ENCODE results near the gene RPTOR. TPM values are rescaled to one million over a fixed set of nuclear protein-coding genes. Genes with fewer than 3 reads are reported as not detected.
"Not testable (repeated sequence)": the region's sequence is repeated elsewhere in the genome, so short reads cannot be mapped to it uniquely, and the experiment has no call there.

RPTOR gene
- total RNA-seq, 1 donor from 2014 or later: 66.7 TPM

GRCh38 chr17:80624864-80625263, 80.2 kb downstream of the RPTOR start:
- no peak for DNase-seq (ENCODE audit: low spot score)
- intact Hi-C loops (cut with micrococcal nuclease): no loop called here
- H3K4me1 Mint-ChIP-seq (ENCODE audit: low read depth): peaks cover 28% of the 10 kb centered on the region
- H3K4me3 Mint-ChIP-seq: no peak overlapping the region
- H3K36me3 Mint-ChIP-seq (ENCODE audit: low read depth): peaks cover 21% of the 10 kb centered on the region
- no peaks in the 10 kb centered on the region for H3K27me3 Mint-ChIP-seq (ENCODE audit: insufficient read depth)
- no peaks in the 10 kb centered on the region for H3K9me3 Mint-ChIP-seq
- no peak overlapping the region for H3K27ac Mint-ChIP-seq

DNA sequence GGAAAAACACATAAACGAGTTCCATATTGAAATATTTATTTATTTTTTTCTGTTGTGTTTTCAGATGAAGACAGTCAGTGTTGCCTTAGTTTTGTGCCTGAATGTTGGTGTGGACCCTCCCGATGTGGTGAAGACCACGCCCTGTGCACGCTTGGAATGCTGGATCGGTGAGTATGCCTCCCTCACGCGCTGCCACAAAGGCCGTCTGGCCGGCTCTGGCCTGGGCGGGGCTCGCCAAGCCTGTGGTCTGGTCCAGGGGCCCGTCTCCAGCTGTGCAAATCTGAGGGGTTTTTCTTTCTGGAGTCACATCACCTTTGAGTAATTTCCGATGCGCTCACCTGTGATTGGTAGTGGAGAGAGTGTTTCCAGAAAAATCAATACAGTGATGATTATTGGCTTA, 81.0 kb downstream of the RPTOR start:
- H3K36me3 Mint-ChIP-seq (ENCODE audit: low read depth): peaks cover 21% of the 10 kb centered on the region
- H3K27me3 Mint-ChIP-seq (ENCODE audit: insufficient read depth): no peaks in the 10 kb centered on the region
- no peak for DNase-seq (ENCODE audit: low spot score)
- intact Hi-C loops (cut with micrococcal nuclease): no loop called here
- H3K9me3 Mint-ChIP-seq: no peaks in the 10 kb centered on the region
- H3K27ac Mint-ChIP-seq: no peak overlapping the region
- no peak overlapping the region for H3K4me3 Mint-ChIP-seq
- peaks cover 26% of the 10 kb centered on the region for H3K4me1 Mint-ChIP-seq (ENCODE audit: low read depth)

GRCh38 chr17:80628881-80629280, 84.2 kb downstream of the RPTOR start:
- H3K27me3 Mint-ChIP-seq (ENCODE audit: insufficient read depth); intact Hi-C loops (cut with micrococcal nuclease); H3K9me3 Mint-ChIP-seq; DNase-seq (ENCODE audit: low spot score); H3K4me3 Mint-ChIP-seq; H3K27ac Mint-ChIP-seq: not testable (repeated sequence)
- Mint-ChIP-seq H3K36me3 (ENCODE audit: low read depth) (peaks cover 17% of the 10 kb centered on the region), H3K4me1 (ENCODE audit: low read depth) (peaks cover 11% of the 10 kb centered on the region)

- no peaks in the 10 kb centered on the region for H3K27me3 Mint-ChIP-seq (ENCODE audit: insufficient read depth)
- DNase-seq (ENCODE audit: low spot score): no peak
- intact Hi-C loops (cut with micrococcal nuclease): loop anchor here (1.0 kb wide), 1 partner anchor 10 kb away; no protein-coding TSS in a partner anchor
- H3K9me3 Mint-ChIP-seq: no peaks in the 10 kb centered on the region
- H3K27ac Mint-ChIP-seq: no peak overlapping the region
- H3K4me3 Mint-ChIP-seq: no peak overlapping the region
- peaks cover 11% of the 10 kb centered on the region for H3K4me1 Mint-ChIP-seq (ENCODE audit: low read depth)
- peaks cover 17% of the 10 kb centered on the region for H3K36me3 Mint-ChIP-seq (ENCODE audit: low read depth)
These were observed 84.8 kb downstream of the RPTOR start for GRCh38 chr17:80629298-80630028.

DNA sequence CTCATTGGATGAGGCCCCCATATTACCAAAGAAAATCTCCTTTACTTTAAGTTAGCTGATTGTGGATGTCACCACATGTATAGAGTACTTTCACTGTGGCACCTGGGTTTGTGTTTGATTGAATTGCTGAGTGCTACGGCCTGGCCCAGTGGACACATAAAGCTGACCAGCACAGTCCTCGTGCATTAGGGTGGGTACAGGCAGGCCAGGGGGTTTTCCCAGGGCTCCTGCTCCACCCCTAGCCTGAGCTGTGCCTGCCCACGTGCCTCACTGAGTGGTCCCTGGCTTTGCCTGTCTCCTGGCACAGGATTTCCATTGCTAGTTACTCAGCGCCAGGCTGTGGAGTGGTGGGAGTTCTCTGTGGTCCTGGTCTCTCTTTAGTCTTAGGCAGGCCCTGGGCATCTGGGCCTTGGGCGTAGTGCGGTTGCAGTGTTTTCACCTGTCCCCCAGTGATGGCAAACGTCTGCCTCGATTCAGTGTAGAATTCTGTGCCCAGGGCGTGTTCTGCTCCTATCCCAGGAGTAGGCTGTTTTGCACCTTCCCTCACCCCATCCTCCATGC, 86.0 kb downstream of the RPTOR start:
- Mint-ChIP-seq H3K9me3 (no peaks in the 10 kb centered on the region), H3K36me3 (ENCODE audit: low read depth) (peaks cover 14% of the 10 kb centered on the region), H3K4me3 (no peak overlapping the region), H3K27ac (no peak overlapping the region), H3K27me3 (ENCODE audit: insufficient read depth) (no peaks in the 10 kb centered on the region), H3K4me1 (ENCODE audit: low read depth) (peaks cover 18% of the 10 kb centered on the region)
- DNase-seq (ENCODE audit: low spot score): no peak
- intact Hi-C loops (cut with micrococcal nuclease): loop anchor here (1.0 kb wide), 1 partner anchor 9 kb away; no protein-coding TSS in a partner anchor

DNA sequence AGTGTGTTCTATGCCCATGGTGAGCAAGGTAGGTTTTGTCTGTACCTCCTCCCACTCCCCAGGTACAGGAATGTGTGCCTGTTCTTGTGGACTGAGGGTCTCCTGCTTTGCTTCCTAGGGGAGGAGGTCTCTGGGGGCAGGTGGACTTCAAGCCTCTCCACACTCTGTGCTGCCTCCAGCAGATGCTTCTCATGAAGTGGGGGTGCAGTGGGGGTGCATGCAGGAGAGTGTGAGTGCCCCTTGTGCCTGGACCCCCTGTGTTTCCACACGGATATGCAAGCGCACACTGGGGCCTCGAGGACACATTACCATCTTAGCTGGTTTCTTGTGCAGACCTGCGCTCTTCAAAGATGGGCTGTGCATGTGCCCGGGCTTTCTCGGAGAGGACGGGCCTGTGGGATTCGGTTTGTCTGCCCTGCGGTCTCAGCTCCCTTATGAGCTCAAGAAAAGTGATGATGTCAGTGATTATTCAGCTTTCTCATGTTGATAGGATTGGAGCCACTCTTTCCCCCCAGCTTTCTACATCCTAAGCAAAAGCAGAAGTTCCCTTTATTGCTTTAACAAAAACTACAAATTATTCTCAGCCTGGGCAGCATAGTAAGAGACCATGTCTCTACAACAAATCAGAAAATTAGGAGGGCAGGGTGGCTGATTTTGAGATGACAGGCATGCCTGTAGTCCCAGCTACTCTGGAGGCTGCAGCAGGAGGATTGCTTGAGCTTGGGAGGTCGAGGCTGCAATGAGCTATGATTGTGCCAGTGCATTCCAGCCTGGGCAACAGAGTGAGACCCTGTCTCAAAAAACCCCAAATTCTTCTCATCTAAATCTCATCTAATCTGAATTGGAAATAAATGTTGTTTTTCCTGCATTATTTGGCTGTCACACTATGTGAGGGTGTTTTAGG, 86.8 kb downstream of the RPTOR start:
- Mint-ChIP-seq H3K36me3 (ENCODE audit: low read depth) (peaks cover 12% of the 10 kb centered on the region), H3K9me3 (no peaks in the 10 kb centered on the region), H3K4me3 (no peak overlapping the region), H3K27me3 (ENCODE audit: insufficient read depth) (no peaks in the 10 kb centered on the region), H3K27ac (no peak overlapping the region), H3K4me1 (ENCODE audit: low read depth) (peaks cover 22% of the 10 kb centered on the region)
- no peak for DNase-seq (ENCODE audit: low spot score)
- intact Hi-C loops (cut with micrococcal nuclease): no loop called here

GRCh38 chr17:80632046-80632581, 87.5 kb downstream of the RPTOR start:
- peaks cover 8% of the 10 kb centered on the region for H3K36me3 Mint-ChIP-seq (ENCODE audit: low read depth)
- intact Hi-C loops (cut with micrococcal nuclease): no loop called here

DNA sequence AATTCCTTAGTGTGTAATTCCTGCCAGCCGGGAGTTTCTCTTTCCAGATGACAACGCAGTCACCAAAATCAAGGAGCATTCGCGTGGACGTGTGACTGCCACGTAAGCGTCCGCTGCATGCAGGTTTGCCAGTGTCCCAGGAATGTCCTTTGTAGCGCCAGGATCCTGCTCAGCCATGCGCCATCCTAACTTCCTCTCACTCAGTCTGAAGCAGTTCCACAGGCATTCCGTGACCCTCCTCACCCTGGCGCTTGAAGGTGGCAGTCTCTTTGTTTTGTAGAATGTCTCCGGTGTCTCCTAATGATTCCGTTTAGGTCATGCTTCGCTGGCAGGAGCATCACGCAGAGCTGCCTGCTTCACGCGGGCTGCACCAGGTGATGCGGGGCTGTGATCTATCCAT, 88.6 kb downstream of the RPTOR start:
- intact Hi-C loops (cut with micrococcal nuclease): no loop called here
- Mint-ChIP-seq H3K4me1 (ENCODE audit: low read depth) (peaks cover 37% of the 10 kb centered on the region), H3K4me3 (no peak overlapping the region), H3K27me3 (ENCODE audit: insufficient read depth) (no peaks in the 10 kb centered on the region), H3K9me3 (no peaks in the 10 kb centered on the region), H3K36me3 (ENCODE audit: low read depth) (peaks cover 3% of the 10 kb centered on the region), H3K27ac (no peak overlapping the region)
- DNase-seq (ENCODE audit: low spot score): no peak

More at GRCh38 chr17:80632046-80632581, 87.5 kb downstream of the RPTOR start:
- Mint-ChIP-seq H3K27ac (no peak overlapping the region), H3K4me3 (no peak overlapping the region), H3K4me1 (ENCODE audit: low read depth) (peaks cover 28% of the 10 kb centered on the region), H3K27me3 (ENCODE audit: insufficient read depth) (no peaks in the 10 kb centered on the region), H3K9me3 (no peaks in the 10 kb centered on the region)
- no peak for DNase-seq (ENCODE audit: low spot score)

DNA sequence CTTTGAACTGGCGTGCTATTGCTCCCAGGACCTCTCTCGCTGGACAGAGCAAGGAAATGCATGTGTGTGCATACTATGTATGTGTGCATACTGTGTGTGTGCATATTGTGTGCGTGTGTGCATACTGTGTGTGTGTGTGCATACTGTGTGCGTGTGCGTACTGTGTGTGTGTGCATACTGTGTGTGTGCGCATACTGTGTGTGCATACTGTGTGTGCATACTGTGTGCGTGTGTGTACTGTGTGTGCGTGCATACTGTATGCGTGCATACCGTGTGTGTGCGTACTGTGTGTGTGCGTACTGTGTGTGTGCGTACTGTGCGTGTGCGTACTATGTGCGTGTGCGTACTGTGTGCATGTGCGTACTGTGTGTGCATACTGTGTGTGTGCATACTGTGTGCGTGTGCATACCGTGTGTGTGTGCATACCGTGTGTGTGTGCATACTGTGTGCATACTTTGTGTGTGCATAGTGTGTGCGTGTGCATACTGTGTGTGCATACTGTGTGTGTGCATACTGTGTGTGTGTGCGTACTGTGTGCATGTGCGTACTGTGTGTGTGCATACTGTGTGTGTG, 89.4 kb downstream of the RPTOR start:
- Mint-ChIP-seq H3K9me3 (no peaks in the 10 kb centered on the region), H3K4me1 (ENCODE audit: low read depth) (peaks cover 37% of the 10 kb centered on the region), H3K27me3 (ENCODE audit: insufficient read depth) (no peaks in the 10 kb centered on the region), H3K4me3 (no peak overlapping the region), H3K36me3 (ENCODE audit: low read depth) (peaks cover 4% of the 10 kb centered on the region), H3K27ac (no peak overlapping the region)
- intact Hi-C loops (cut with micrococcal nuclease): no loop called here
- DNase-seq (ENCODE audit: low spot score): no peak

DNA sequence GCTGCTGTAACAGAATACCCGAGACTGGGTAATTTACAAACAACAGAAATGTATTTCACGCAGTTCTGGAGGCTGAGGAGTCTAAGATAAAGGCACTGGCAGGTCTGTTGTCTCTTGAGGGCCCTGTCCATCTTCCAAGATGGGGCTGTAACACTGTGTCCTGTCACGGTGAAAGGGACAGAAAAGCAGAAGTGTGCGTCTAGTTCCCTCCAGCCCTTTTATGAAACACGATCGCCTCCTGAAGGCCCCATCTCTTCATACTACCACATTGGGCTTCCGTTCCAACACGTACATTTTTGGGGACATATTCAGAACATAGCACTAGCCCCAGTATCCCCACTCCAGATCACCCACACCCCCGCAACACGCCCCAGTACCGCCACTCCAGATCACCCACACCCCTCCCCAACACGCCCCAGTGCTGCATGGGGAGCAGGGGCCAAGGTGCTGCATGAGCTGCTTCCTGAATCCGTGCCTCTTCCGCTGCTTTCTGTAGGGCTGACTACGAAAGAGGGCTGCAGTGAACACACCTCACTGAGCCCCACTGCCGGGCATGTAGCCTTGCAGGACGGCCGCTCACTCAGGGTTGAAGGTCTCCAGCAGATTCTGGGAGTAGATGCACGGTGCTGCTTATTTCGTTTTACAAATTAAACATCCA, 91.9 kb downstream of the RPTOR start:
- Mint-ChIP-seq H3K36me3 (ENCODE audit: low read depth) (peaks cover 8% of the 10 kb centered on the region), H3K27ac (peak overlapping the region; percentile 61), H3K4me1 (ENCODE audit: low read depth) (peaks cover 48% of the 10 kb centered on the region), H3K4me3 (peak overlapping the region; percentile 51), H3K9me3 (no peaks in the 10 kb centered on the region), H3K27me3 (ENCODE audit: insufficient read depth) (no peaks in the 10 kb centered on the region)
- intact Hi-C loops (cut with micrococcal nuclease): no loop called here
- DNase-seq (ENCODE audit: low spot score): no peak

DNA sequence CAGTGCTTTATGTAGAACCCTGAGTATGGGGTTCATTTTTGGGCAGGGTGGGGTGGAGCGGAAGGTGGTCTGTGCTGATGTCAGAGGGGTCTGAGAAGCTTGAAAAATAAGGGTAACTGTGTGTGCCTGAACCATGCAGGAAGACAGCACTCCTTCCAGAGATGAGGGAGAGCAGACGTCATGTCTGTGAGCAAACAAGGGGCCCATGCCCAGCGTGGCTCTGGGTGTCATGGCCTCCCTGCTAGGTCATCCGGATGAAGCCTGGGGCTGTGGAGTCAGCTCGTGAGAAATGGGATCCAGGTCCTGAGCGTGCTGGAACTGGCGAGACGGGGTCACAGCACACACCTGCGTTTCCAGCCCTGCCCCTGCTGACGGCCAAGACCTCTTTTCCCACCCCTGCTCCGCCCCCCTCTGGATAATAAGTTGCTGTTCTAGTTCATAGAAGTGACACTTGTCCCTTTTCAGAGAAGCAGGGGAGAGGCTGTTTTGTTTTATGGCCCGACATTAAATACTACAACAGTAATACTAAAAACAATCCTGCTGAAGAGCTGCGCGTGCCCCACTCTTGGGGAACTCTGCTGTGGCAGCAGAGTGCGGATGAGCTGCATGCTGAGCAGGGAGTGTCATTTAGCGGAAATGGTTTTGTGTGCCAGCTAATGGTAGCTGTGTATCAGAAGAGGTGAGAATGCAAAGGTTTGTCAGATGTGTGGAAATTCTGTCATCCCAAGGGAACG, 92.6 kb downstream of the RPTOR start:
- peaks cover 8% of the 10 kb centered on the region for H3K36me3 Mint-ChIP-seq (ENCODE audit: low read depth)
- peak overlapping the region; percentile 51 for H3K4me3 Mint-ChIP-seq
- intact Hi-C loops (cut with micrococcal nuclease): no loop called here
- peak overlapping the region; percentile 75 for H3K27ac Mint-ChIP-seq
- H3K27me3 Mint-ChIP-seq (ENCODE audit: insufficient read depth): no peaks in the 10 kb centered on the region
- H3K4me1 Mint-ChIP-seq (ENCODE audit: low read depth): peaks cover 50% of the 10 kb centered on the region
- DNase-seq (ENCODE audit: low spot score): no peak
- H3K9me3 Mint-ChIP-seq: no peaks in the 10 kb centered on the region

Data from activated T-helper 1 cell treated with anti-CD3 and anti-CD28 coated beads, Interleukin-12 subunit alpha, Interleukin-12 subunit beta, Interleukin-2, Interleukin-4 antibody, amounts not matched to agents 30 ng/mL and 10 ng/mL and 1 ng/mL, durations not matched to agents 14 hours and 24 hours and 36 hours (primary cell).